ENCODE results near the gene PNLIPRP1. TPM values are rescaled to one million over a fixed set of nuclear protein-coding genes. Genes with fewer than 3 reads are reported as not detected.

PNLIPRP1 gene
- polyA plus RNA-seq, 1 donor from 2014 or later: not detected

DNA sequence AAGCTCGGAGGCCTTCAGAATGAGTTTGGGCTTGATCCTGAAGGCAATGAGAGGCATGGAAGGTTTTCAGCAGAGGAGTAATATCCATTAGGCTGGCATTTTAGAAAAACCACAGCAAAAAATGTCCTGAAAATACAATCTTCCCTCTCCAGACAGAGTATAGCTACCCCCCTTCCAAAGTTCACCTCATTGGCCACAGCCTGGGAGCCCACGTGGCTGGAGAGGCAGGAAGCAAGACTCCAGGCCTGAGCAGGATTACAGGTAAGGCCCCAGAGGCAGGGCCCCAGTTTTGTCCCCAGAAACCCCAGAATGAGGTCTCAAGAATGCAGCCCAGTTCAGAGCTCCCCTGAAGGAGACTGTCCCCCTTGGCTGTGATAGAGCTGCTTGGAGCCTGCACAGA is 5.3 kb downstream of the PNLIPRP1 start:
- Histone ChIP-seq H3K36me3 (ENCODE audit: insufficient read depth, low read length) (no peaks in the 10 kb centered on the region), H3K27me3 (ENCODE audit: insufficient read depth, low read depth, low read length) (no peaks in the 10 kb centered on the region), H3K4me2 (ENCODE audit: low read length) (no peak overlapping the region), H3K79me2 (replicated peaks; ENCODE audit: insufficient read depth, low read length) (no peaks in the 10 kb centered on the region), H3K9ac (ENCODE audit: low read length) (no peak overlapping the region), H3K9me3 (ENCODE audit: low read length) (no peaks in the 10 kb centered on the region), H4K20me1 (ENCODE audit: insufficient read depth) (no peaks in the 10 kb centered on the region), H3F3A (ENCODE audit: insufficient read depth, low read length, poor library complexity, severe bottlenecking) (no peaks in the 10 kb centered on the region), H3K9me2 (ENCODE audit: insufficient read depth, low read length) (no peaks in the 10 kb centered on the region), H3K27ac (ENCODE audit: low read length) (no peak overlapping the region), H2AFZ (ENCODE audit: low read depth, low read length) (no peak overlapping the region), H3K4me3 (ENCODE audit: low read length) (no peak overlapping the region)
- TF ChIP-seq, protein P1, sequence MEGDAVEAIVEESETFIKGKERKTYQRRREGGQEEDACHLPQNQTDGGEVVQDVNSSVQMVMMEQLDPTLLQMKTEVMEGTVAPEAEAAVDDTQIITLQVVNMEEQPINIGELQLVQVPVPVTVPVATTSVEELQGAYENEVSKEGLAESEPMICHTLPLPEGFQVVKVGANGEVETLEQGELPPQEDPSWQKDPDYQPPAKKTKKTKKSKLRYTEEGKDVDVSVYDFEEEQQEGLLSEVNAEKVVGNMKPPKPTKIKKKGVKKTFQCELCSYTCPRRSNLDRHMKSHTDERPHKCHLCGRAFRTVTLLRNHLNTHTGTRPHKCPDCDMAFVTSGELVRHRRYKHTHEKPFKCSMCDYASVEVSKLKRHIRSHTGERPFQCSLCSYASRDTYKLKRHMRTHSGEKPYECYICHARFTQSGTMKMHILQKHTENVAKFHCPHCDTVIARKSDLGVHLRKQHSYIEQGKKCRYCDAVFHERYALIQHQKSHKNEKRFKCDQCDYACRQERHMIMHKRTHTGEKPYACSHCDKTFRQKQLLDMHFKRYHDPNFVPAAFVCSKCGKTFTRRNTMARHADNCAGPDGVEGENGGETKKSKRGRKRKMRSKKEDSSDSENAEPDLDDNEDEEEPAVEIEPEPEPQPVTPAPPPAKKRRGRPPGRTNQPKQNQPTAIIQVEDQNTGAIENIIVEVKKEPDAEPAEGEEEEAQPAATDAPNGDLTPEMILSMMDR (IDR thresholded peaks at IDR 0.05; ENCODE audit: poor library complexity, severe bottlenecking): no peak
- no peak for TF ChIP-seq SMC3 (conservative IDR thresholded peaks at IDR 0.05; ENCODE audit: poor library complexity)
- TF ChIP-seq RAD21 (conservative IDR thresholded peaks at IDR 0.05): no peak
- TF ChIP-seq, protein P2, sequence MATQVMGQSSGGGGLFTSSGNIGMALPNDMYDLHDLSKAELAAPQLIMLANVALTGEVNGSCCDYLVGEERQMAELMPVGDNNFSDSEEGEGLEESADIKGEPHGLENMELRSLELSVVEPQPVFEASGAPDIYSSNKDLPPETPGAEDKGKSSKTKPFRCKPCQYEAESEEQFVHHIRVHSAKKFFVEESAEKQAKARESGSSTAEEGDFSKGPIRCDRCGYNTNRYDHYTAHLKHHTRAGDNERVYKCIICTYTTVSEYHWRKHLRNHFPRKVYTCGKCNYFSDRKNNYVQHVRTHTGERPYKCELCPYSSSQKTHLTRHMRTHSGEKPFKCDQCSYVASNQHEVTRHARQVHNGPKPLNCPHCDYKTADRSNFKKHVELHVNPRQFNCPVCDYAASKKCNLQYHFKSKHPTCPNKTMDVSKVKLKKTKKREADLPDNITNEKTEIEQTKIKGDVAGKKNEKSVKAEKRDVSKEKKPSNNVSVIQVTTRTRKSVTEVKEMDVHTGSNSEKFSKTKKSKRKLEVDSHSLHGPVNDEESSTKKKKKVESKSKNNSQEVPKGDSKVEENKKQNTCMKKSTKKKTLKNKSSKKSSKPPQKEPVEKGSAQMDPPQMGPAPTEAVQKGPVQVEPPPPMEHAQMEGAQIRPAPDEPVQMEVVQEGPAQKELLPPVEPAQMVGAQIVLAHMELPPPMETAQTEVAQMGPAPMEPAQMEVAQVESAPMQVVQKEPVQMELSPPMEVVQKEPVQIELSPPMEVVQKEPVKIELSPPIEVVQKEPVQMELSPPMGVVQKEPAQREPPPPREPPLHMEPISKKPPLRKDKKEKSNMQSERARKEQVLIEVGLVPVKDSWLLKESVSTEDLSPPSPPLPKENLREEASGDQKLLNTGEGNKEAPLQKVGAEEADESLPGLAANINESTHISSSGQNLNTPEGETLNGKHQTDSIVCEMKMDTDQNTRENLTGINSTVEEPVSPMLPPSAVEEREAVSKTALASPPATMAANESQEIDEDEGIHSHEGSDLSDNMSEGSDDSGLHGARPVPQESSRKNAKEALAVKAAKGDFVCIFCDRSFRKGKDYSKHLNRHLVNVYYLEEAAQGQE (IDR thresholded peaks at IDR 0.05; ENCODE audit: borderline replicate concordance): no peak
- TF ChIP-seq POLR2AphosphoS5 (IDR thresholded peaks at IDR 0.05): no peak
- no peak for TF ChIP-seq EP300 (conservative IDR thresholded peaks at IDR 0.05; ENCODE audit: poor library complexity, severe bottlenecking)

DNA sequence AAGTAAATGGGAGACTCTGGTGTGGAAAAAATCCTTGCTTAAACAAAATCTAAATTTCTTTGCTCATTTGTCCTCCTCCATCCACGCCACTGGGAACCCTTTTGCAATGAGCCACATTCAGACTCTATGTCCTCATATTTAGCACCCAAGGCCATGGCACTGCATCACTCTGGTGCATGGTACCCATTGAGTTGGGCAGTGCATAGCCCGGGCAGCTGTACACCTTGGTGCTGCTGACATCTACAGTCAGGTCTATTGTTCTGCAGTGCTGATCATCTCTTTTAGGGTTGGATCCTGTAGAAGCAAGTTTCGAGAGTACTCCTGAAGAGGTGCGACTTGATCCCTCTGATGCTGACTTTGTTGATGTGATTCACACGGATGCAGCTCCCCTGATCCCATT is 6.8 kb downstream of the PNLIPRP1 start:
- Histone ChIP-seq H3F3A (ENCODE audit: insufficient read depth, low read length, poor library complexity, severe bottlenecking) (no peaks in the 10 kb centered on the region), H3K9me3 (ENCODE audit: low read length) (no peaks in the 10 kb centered on the region), H4K20me1 (ENCODE audit: insufficient read depth) (no peaks in the 10 kb centered on the region), H3K79me2 (replicated peaks; ENCODE audit: insufficient read depth, low read length) (no peaks in the 10 kb centered on the region), H3K27ac (ENCODE audit: low read length) (no peak overlapping the region), H3K36me3 (ENCODE audit: insufficient read depth, low read length) (no peaks in the 10 kb centered on the region), H3K4me3 (ENCODE audit: low read length) (no peak overlapping the region), H2AFZ (ENCODE audit: low read depth, low read length) (no peak overlapping the region), H3K27me3 (ENCODE audit: insufficient read depth, low read depth, low read length) (no peaks in the 10 kb centered on the region), H3K9ac (ENCODE audit: low read length) (no peak overlapping the region), H3K4me2 (ENCODE audit: low read length) (no peak overlapping the region), H3K9me2 (ENCODE audit: insufficient read depth, low read length) (no peaks in the 10 kb centered on the region)
- TF ChIP-seq POLR2AphosphoS5 (IDR thresholded peaks at IDR 0.05): no peak
- TF ChIP-seq EP300 (conservative IDR thresholded peaks at IDR 0.05; ENCODE audit: poor library complexity, severe bottlenecking): no peak
- no peak for TF ChIP-seq MXI1 (conservative IDR thresholded peaks at IDR 0.05; ENCODE audit: poor library complexity, severe bottlenecking)
- no peak for TF ChIP-seq RAD21 (conservative IDR thresholded peaks at IDR 0.05)
- no peak for TF ChIP-seq TAF1 (IDR thresholded peaks at IDR 0.05; ENCODE audit: low read depth)
- TF ChIP-seq, protein P1 (IDR thresholded peaks at IDR 0.05; ENCODE audit: poor library complexity, severe bottlenecking): no peak
- TF ChIP-seq, protein P2 (IDR thresholded peaks at IDR 0.05; ENCODE audit: borderline replicate concordance): no peak
